NT2/D1 (cell line): ENCODE measurements around the gene OVCH2.

Source experiments
- SUZ12 ChIP-seq: IDR thresholded peaks from 2 replicates; pipeline ENCODE4 v1.6.1; 2011; ENCODE audit not compliant: insufficient read length, insufficient read depth; ENCODE audit errors: extremely low read depth
- YY1 ChIP-seq: IDR thresholded peaks from 2 replicates; pipeline ENCODE4 v1.6.1; 2011; ENCODE audit not compliant: insufficient read length, insufficient read depth
- ZNF274 ChIP-seq: IDR thresholded peaks from 2 replicates; pipeline ENCODE4 v1.6.1; 2011; ENCODE audit warnings: mild to moderate bottlenecking, low read depth, low read length

DNA sequence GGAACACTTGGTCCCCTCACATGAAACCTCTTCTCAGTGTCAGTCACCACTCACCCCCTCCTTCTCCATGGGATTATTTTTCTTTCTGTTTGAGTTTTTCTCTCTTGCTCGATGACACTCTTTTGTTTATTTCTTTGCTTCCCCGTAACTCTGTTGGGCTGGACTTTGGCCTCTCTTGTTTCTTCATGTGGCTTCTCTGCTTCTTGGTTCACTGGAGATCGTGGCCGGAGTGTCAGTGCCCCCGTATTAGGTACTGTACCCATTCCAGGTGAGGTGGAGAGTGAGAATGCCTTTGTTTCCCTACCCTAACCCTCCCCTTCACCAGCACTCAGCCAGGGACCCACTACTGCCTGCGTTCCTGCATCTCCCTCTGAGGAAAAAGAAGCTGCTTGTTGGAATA is 65.5 kb downstream of the OVCH2 start:
- TF ChIP-seq YY1: no peak
- TF ChIP-seq ZNF274: no peak
- TF ChIP-seq SUZ12: no peak
